Fibroblast of villous mesenchyme (primary cell): ENCODE data around the gene TBC1D22B. TPM values are rescaled to one million over a fixed set of nuclear protein-coding genes. Genes with fewer than 3 reads are reported as not detected.

Experiments
- DNase-seq: peaks from one replicate; pipeline ENCODE4 v3.0.0-alpha.2; 2010; ENCODE audit warnings: low read depth
- H3K4me3 ChIP-seq: 2 replicates; pipeline ENCODE4 v1.5.1; 2011; ENCODE audit warnings: low read depth, mild to moderate bottlenecking, low read length
- total RNA-seq: library from RNA; depleted of rRNA; stranded (reverse); fragments of >200 nt; gene quantifications from 2 replicates; pipeline ENCODE4 v1.2.3, GENCODE V29; 2012
- TF ChIP-seq, protein P1 (sequence below): IDR thresholded peaks from 2 replicates; pipeline ENCODE4 v1.5.1; 2012; ENCODE audit warnings: low read depth, mild to moderate bottlenecking, low read length; ENCODE audit not compliant: insufficient read depth

TBC1D22B gene
- total RNA-seq, 1 donor: 10.8 TPM

GRCh38 chr6:37243131-37243815 is 14.3 kb upstream of the TBC1D22B start:
- H3K4me3 ChIP-seq: no peak overlapping the region
- no peak for DNase-seq
- TF ChIP-seq, protein P1, sequence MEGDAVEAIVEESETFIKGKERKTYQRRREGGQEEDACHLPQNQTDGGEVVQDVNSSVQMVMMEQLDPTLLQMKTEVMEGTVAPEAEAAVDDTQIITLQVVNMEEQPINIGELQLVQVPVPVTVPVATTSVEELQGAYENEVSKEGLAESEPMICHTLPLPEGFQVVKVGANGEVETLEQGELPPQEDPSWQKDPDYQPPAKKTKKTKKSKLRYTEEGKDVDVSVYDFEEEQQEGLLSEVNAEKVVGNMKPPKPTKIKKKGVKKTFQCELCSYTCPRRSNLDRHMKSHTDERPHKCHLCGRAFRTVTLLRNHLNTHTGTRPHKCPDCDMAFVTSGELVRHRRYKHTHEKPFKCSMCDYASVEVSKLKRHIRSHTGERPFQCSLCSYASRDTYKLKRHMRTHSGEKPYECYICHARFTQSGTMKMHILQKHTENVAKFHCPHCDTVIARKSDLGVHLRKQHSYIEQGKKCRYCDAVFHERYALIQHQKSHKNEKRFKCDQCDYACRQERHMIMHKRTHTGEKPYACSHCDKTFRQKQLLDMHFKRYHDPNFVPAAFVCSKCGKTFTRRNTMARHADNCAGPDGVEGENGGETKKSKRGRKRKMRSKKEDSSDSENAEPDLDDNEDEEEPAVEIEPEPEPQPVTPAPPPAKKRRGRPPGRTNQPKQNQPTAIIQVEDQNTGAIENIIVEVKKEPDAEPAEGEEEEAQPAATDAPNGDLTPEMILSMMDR: no peak

DNA sequence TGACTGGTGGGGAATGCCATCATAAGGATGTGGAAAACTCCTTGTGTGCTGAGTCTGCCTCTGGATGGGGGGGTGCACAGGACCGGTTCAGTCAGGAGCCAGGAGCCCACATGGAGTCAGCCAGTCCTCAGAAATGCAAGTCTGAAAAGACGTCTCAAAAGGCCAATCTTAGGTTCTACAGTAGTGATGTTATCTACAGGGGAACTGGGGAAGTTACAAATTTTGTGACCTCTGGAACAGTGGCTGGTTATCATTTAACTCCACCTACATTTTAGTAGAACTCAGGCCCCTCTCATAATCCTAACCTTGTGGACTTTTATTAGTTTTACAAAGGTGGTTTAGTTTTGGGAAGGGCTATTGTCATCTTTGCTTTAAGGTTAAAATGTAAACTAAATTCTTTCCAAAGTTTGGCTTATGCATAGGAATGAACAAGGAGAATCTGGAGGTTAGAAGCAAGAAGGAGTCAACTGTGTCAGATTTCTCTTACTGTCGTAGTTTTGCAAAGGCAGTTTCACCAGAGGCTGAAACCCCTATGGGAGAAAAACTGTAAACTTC is 13.7 kb upstream of the TBC1D22B start:
- no peak overlapping the region for H3K4me3 ChIP-seq
- TF ChIP-seq, protein P1: no peak

DNA sequence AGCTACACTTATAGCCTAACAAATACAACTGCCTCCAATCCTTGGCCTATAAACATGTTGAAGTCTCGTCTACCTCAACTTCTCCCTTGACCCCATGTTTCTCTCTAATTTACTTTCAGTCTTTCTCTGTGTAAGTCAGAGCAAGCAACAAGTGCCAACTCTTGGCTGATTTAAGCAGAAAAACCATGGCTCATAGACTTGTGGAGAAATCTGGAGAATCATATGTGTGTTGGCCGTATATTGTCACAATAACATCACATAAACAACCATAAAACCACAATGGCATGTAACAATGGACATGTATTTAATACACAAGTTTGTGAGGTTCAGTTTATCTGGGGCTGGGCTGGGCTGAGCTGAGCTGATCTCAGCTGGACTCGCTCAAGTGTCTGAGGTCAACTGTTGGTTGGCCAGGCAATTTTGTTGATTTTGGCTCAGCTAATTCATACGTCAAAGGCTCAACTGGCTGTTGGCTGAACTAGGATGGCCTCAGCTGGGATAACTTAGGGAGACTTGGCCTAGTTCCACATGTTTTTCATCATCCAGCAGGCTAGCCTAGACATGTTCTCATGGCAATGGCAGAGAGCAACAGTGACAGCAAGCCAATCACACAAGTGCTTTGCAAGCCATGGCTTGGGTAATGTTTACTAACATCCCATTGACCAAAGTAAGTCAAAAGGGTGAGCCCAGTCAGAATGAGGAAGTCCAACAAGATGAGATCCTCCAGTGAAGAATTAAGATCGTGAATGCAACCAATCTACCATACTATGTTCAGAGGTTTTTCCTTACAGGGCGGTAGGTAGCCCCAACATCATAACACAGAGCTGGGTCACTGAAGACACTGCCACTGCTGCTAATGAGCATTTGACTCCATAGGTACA is 12.9 kb upstream of the TBC1D22B start:
- H3K4me3 ChIP-seq: no peak overlapping the region
- TF ChIP-seq, protein P1: no peak
- DNase-seq: peak; percentile 100

More for the DNA sequence above, 13.7 kb upstream of the TBC1D22B start:
- DNase-seq: peak; percentile 33

DNA sequence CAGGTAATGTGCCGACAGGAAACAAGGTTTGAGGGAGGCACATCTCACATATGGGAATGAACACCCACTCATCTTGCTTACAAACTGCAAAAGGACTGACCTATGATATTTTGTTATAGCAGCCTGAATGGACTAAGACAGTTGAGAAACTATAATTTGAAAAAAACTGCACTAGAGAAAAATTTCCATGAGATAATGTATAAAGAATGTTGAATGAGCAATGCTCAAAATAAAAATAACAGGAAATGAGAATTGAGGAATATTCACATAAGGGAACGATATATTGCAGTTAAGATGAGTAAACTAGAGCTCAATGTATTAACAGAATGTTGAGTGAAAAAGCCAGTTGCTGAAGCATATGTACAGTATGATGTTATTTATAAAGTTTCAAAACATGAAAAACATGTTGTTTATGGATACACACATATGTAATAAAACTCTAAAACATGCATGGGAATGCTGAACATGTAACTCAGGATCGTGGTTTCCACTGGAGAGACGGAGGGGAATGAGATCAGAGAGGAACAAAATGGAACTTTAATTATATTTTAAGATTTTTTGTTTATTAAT is 6.3 kb upstream of the TBC1D22B start:
- TF ChIP-seq, protein P1: no peak
- DNase-seq: peak; percentile 54
- H3K4me3 ChIP-seq: no peak overlapping the region

DNA sequence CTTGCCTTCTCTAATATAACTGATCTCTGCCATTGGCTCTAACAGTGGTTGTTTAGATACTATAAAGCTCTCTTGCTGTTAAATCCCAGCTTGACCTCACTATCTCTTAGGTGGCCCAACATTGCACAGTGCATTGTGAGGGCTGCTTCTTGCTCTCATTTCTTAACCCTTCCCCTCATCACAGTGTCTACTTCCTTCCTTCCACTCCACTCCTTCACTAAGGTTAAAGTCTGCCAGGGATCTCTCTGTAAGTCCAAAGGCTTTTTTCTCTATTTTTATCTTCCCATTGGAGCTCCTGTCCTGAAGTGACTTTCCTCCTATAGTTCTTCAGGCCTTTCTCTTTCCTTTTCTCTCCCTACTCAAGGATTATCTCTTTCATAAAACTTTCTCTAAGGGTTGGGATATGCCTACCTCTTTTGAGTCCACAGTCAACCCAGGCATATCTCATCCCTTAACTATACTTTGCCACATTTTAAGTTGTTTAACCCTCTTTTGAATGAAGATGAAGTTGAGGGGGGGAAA is 4.0 kb upstream of the TBC1D22B start:
- TF ChIP-seq, protein P1: no peak
- DNase-seq: peak; percentile 34
- no peak overlapping the region for H3K4me3 ChIP-seq

- no peak overlapping the region for H3K4me3 ChIP-seq
- TF ChIP-seq, protein P1: no peak
- DNase-seq: no peak
Observed at GRCh38 chr6:37254881-37255280, 2.7 kb upstream of the TBC1D22B start.
